GM12865 (cell line): ENCODE measurements around the gene FBXO44.
A peak's percentile ranks its signal among the peaks of the same experiment; 100 is the strongest.

Experiments used
- DNase-seq: peaks from one replicate; pipeline ENCODE4 v3.0.0; 2010; ENCODE audit warnings: low read depth
- H3K4me3 ChIP-seq: 2 replicates; pipeline ENCODE4 v1.5.1; 2011; ENCODE audit warnings: mild to moderate bottlenecking, low read depth, low read length, control low read depth
- TF ChIP-seq, protein P1 (sequence below): IDR thresholded peaks from 2 replicates; pipeline ENCODE4 v1.5.1; 2011; ENCODE audit warnings: low read length, control low read depth, low read depth, inconsistent platforms; ENCODE audit not compliant: insufficient read depth; ENCODE audit errors: missing control alignments

FBXO44 gene

GRCh38 chr1:11675325-11675724, 20.6 kb downstream of the FBXO44 start:
- DNase-seq, result no peak
- TF ChIP-seq, protein P1, sequence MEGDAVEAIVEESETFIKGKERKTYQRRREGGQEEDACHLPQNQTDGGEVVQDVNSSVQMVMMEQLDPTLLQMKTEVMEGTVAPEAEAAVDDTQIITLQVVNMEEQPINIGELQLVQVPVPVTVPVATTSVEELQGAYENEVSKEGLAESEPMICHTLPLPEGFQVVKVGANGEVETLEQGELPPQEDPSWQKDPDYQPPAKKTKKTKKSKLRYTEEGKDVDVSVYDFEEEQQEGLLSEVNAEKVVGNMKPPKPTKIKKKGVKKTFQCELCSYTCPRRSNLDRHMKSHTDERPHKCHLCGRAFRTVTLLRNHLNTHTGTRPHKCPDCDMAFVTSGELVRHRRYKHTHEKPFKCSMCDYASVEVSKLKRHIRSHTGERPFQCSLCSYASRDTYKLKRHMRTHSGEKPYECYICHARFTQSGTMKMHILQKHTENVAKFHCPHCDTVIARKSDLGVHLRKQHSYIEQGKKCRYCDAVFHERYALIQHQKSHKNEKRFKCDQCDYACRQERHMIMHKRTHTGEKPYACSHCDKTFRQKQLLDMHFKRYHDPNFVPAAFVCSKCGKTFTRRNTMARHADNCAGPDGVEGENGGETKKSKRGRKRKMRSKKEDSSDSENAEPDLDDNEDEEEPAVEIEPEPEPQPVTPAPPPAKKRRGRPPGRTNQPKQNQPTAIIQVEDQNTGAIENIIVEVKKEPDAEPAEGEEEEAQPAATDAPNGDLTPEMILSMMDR, result no peak
- no peak overlapping the region for H3K4me3 ChIP-seq

GRCh38 chr1:11676386-11677103, 21.9 kb downstream of the FBXO44 start:
- no peak for DNase-seq
- TF ChIP-seq, protein P1, result no peak
- no peak overlapping the region for H3K4me3 ChIP-seq

DNA sequence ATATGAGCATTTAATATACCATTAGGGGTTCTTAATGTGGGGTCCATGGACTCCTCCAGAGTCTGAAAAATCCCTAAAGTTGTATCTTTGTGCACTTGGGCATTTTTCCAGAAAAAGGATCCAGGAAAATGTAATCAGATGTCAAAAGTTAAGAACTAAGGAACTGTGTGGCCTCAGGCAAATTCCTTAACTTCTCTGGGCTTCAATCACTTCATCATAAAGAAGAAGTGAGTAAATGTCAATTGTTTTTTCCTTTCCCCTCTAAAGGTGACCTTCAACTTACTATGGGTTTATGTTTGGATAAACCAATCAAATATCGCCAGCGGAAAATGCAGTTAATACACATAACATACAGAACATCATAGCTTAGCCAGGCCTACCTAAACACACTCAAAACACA, 23.8 kb downstream of the FBXO44 start:
- H3K4me3 ChIP-seq, result no peak overlapping the region
- TF ChIP-seq, protein P1, result no peak
- no peak for DNase-seq

DNA sequence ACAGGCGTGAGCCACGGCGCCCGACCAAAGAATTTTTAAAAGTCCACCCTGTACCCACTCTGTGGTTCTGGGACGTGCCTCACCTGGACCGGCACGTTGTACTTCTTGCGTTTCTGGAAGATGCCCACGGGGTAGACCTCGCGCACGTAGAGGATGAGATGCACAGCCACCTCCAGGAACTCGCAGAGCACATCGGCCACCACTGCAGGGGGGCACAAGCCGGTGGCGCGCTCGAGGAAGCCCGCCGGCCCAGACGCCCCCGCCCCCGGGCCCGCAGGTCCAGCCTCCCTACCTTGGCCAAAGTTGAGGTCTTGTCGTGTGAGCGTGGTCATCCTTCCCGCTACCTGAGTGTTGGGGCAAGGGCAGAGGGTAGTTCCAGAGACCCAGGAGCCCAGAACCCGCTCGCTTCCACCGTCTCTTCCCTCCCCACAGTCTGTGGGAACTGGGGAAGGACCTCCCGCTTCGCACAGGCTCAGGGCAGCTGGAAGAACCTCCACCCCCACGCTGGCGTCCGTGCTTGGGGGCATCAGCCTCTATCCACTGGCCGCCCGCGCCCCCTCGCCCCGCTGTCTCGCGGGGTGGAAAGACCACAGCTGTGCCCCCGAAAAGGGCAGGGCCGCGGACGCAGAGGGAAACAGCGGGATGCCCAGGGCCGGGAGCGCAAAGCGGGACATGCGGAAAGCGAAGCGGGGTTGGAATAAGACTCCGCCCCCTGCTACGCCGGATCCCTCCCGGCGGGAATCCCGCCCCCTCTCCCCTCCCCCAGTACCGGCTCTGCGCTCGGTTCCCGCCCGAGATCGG, 25.8 kb downstream of the FBXO44 start:
- peak overlapping the region; percentile 74 for H3K4me3 ChIP-seq
- no peak for DNase-seq
- TF ChIP-seq, protein P1, result no peak

DNA sequence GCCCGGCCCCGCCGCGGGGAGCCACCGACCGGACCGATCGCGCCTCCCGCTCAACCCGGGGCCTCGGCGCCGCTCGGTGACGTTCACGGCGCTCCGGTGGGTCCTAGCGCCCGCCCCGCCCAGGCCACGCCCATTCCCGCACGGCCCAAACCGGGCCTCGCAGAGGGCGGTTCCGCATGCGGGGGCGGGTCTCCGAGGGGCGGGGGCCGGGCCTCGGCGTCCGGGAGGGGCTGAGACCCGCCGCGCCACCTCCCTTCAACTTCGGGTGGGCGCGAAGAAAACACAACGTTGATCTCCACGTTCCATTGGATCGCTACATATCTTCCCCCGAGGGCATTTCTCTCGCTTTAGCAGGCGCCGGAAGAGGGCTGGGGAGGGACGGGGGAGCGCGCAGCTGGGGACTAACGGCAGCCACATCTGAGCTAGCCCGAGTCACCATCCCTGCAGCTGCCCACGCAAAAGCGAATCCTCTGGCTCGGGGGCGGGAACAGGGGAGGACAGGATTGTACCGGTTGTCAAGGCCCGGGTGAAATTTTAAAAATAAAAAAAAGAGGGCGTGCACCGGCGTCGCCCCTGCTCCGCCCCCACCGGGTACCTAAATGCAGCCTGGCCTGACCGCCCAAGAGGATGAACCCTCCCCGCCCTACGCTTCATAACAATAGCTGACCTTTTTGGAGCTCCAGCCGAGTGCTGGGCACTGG, 26.5 kb downstream of the FBXO44 start, which contains the start of gene MAD2L2:
TSS of gene MAD2L2 (minus strand) at position 78 of the 701 bp plus-strand sequence. CDS start 547 bp downstream, outside the sequence.
- H3K4me3 ChIP-seq, result peak within 1 kb of the TSS; percentile 74
- peak; percentile 87 for DNase-seq
- TF ChIP-seq, protein P1, result no peak

DNA sequence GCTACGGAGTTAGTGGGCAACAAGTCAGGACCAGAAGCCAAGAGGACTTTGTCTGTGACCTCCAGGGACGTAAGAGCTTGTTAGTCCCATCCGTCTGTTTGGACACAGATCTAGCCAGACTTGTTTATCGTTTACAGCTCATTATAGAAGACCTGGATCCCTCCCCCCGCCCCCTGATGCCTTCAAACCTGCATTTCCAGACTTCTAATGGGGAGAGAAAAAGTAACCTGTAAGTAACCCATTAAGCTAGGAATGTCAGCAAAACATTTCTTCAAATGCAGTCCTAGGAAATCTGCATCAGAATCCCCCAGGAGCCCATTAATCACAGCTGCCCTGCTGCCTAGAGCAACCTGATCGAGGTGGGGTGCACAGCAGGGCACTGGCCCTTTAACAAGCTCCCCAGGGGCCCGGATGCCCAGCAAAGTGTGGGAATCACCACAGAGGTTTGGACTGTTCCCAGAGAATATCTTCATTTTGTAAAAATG, 27.7 kb downstream of the FBXO44 start:
- TF ChIP-seq, protein P1, result no peak
- DNase-seq, result no peak
- no peak overlapping the region for H3K4me3 ChIP-seq
